ENCODE measurements around the gene FAM114A1. TPM values are rescaled to one million over a fixed set of nuclear protein-coding genes. Genes with fewer than 3 reads are reported as not detected.
"Not testable (repeated sequence)": the region's sequence is repeated elsewhere in the genome, so short reads cannot be mapped to it uniquely, and the experiment has no call there.

Gene FAM114A1
- total and polyA plus RNA-seq, 7 donors: 5.6 to 20.0 (median 15.4) TPM

GRCh38 chr4:38940476-38940875, 72.9 kb downstream of the FAM114A1 start:
- peak overlapping the region; percentile 8 for H3K27ac ChIP-seq
- TF ChIP-seq CTCF (IDR thresholded peaks at IDR 0.05): no peak
- no peaks in the 10 kb centered on the region for H3K9me3 ChIP-seq
- H3K4me1 ChIP-seq: peaks cover 16% of the 10 kb centered on the region
- H3K27me3 ChIP-seq (ENCODE audit: insufficient read depth in 3 of 3, low read length in 2 of 3): no peaks in the 10 kb centered on the region
- DNase-seq (no peak), ATAC-seq (no peak)
- intact Hi-C loops (cut with DNase I): loop anchor here in 1 of 2 donors (5.0 kb wide), 1 partner anchor 102 kb away; no protein-coding TSS in a partner anchor
- no peak overlapping the region for H3K4me3 ChIP-seq
- peaks cover 8 to 63% of the 10 kb centered on the region in 2 donors for H3K36me3 ChIP-seq (ENCODE audit: insufficient read depth in 1 of 2, low read depth in 1 of 2)
- WGBS, 3 donors: 92 to 97% (median 95%) methylated on average over 3 of the region's 3 CpGs

GRCh38 chr4:38941906-38942305, 74.3 kb downstream of the FAM114A1 start:
- peaks cover 16% of the 10 kb centered on the region for H3K4me1 ChIP-seq
- WGBS, 3 donors: 48 to 66% (median 53%) methylated on average over 3 of the region's 3 CpGs
- H3K27me3 ChIP-seq (ENCODE audit: insufficient read depth in 3 of 3, low read length in 2 of 3); H3K9me3 ChIP-seq; DNase-seq; H3K4me3 ChIP-seq: not testable (repeated sequence)
- ATAC-seq: peak; percentile 48 to 80 (median 63)
- peak overlapping the region; percentile 71 for H3K27ac ChIP-seq
- intact Hi-C loops (cut with DNase I): loop anchor here in 1 of 2 donors (5.0 kb wide), 1 partner anchor 100 kb away; no protein-coding TSS in a partner anchor
- peaks cover 5 to 51% of the 10 kb centered on the region in 2 donors for H3K36me3 ChIP-seq (ENCODE audit: insufficient read depth in 1 of 2, low read depth in 1 of 2)

- Histone ChIP-seq H3K4me3 (no peak overlapping the region), H3K4me1 (peaks cover 16% of the 10 kb centered on the region), H3K36me3 (ENCODE audit: insufficient read depth in 1 of 2, low read depth in 1 of 2) (peaks cover 5 to 37% of the 10 kb centered on the region in 2 donors), H3K27ac (peak overlapping the region; percentile 71), H3K27me3 (ENCODE audit: insufficient read depth in 3 of 3, low read length in 2 of 3) (no peaks in the 10 kb centered on the region), H3K9me3 (no peaks in the 10 kb centered on the region)
- 25 to 32% (median 30%) methylated on average over 4 of the region's 4 CpGs for WGBS, 3 donors
- intact Hi-C loops (cut with DNase I): loop anchor here in 1 of 2 donors (5.0 kb wide), 1 partner anchor 99 kb away; no protein-coding TSS in a partner anchor
- no peak for TF ChIP-seq CTCF (IDR thresholded peaks at IDR 0.05)
- DNase-seq: peak; percentile 44 to 81
- peak; percentile 92 to 96 (median 94) for ATAC-seq
These were observed 75.7 kb downstream of the FAM114A1 start for GRCh38 chr4:38943343-38943742.

GRCh38 chr4:38944440-38944839, 76.8 kb downstream of the FAM114A1 start:
- H3K27ac ChIP-seq: no peak overlapping the region
- H3K9me3 ChIP-seq: no peaks in the 10 kb centered on the region
- intact Hi-C loops (cut with DNase I): loop anchor here in 1 of 2 donors (5.0 kb wide), 1 partner anchor 98 kb away; no protein-coding TSS in a partner anchor
- DNase-seq: no peak
- 90 to 95% (median 91%) methylated on average over 9 of the region's 9 CpGs for WGBS, 3 donors
- no peaks in the 10 kb centered on the region for H3K27me3 ChIP-seq (ENCODE audit: insufficient read depth in 3 of 3, low read length in 2 of 3)
- H3K4me1 ChIP-seq: peaks cover 27% of the 10 kb centered on the region
- no peak overlapping the region for H3K4me3 ChIP-seq
- H3K36me3 ChIP-seq (ENCODE audit: insufficient read depth in 1 of 2, low read depth in 1 of 2): peaks cover 3 to 26% of the 10 kb centered on the region in 2 donors
- no peak for ATAC-seq
- TF ChIP-seq CTCF (IDR thresholded peaks at IDR 0.05): no peak

- no peak for ATAC-seq
- no peaks in the 10 kb centered on the region for H3K9me3 ChIP-seq
- H3K27me3 ChIP-seq (ENCODE audit: insufficient read depth in 3 of 3, low read length in 2 of 3): no peaks in the 10 kb centered on the region
- no peak overlapping the region for H3K27ac ChIP-seq
- H3K4me1 ChIP-seq: peaks cover 27% of the 10 kb centered on the region
- no peak for TF ChIP-seq CTCF (IDR thresholded peaks at IDR 0.05)
- no peak overlapping the region for H3K4me3 ChIP-seq
- no peak for DNase-seq
- intact Hi-C loops (cut with DNase I): loop anchor here in 1 of 2 donors (5.0 kb wide), 1 partner anchor 235 kb away; the partner anchor contains the start of gene WDR19
- 88 to 91% (median 89%) methylated on average over 3 of the region's 3 CpGs for WGBS, 3 donors
- H3K36me3 ChIP-seq (ENCODE audit: insufficient read depth in 1 of 2, low read depth in 1 of 2): peaks cover 0 to 21% of the 10 kb centered on the region in 2 donors
These were observed 79.3 kb downstream of the FAM114A1 start for GRCh38 chr4:38946919-38947318.
